GM18909 (cell line): ENCODE results near the gene PCGF3.
"Not testable (repeated sequence)": the region's sequence is repeated elsewhere in the genome, so short reads cannot be mapped to it uniquely, and the experiment has no call there.

Source experiments
- ATAC-seq: cut with Tn5 transposase; IDR thresholded peaks from one replicate; pipeline ENCODE4 v1.9.1; 2021; ENCODE audit warnings: mild to moderate bottlenecking; ENCODE audit not compliant: unreplicated experiment, poor library complexity

Gene PCGF3

GRCh38 chr4:666822-667544 lies 38.6 kb upstream of the PCGF3 start:
- no peak for ATAC-seq

- ATAC-seq, result no peak
Measured at GRCh38 chr4:667545-667925, 38.1 kb upstream of the PCGF3 start.

GRCh38 chr4:668219-668618 lies 37.4 kb upstream of the PCGF3 start:
- ATAC-seq, result not testable (repeated sequence)

- not testable (repeated sequence) for ATAC-seq
Measured at GRCh38 chr4:669806-670559, 35.6 kb upstream of the PCGF3 start.

- no peak for ATAC-seq
Measured at GRCh38 chr4:671769-672168, 33.9 kb upstream of the PCGF3 start.

GRCh38 chr4:673349-674091 lies 32.1 kb upstream of the PCGF3 start:
- no peak for ATAC-seq

- peak; percentile 81 for ATAC-seq
Measured at GRCh38 chr4:674172-675035, 31.2 kb upstream of the PCGF3 start, which contains the start of the genes ATP5ME and MYL5. ATP5ME (minus strand) TSS chr4:674276; CDS start chr4:674247, 29 bp downstream. MYL5 (plus strand) TSS chr4:674542; CDS start chr4:678027, 3,485 bp downstream.

GRCh38 chr4:675036-675882 lies 30.4 kb upstream of the PCGF3 start:
- peak; percentile 4 for ATAC-seq

- ATAC-seq, result peak; percentile 34
Measured at GRCh38 chr4:675980-676870, 29.4 kb upstream of the PCGF3 start.

- ATAC-seq, result no peak
Measured at GRCh38 chr4:676871-677235, 28.8 kb upstream of the PCGF3 start.

- no peak for ATAC-seq
Measured at GRCh38 chr4:677431-678293, 28.0 kb upstream of the PCGF3 start.

GRCh38 chr4:678331-679103 lies 27.1 kb upstream of the PCGF3 start:
- no peak for ATAC-seq

- ATAC-seq, result no peak
Measured at GRCh38 chr4:679104-679481, 26.5 kb upstream of the PCGF3 start.

GRCh38 chr4:679629-680028 lies 26.0 kb upstream of the PCGF3 start:
- ATAC-seq, result no peak

GRCh38 chr4:680091-680490 lies 25.5 kb upstream of the PCGF3 start:
- ATAC-seq, result no peak

- no peak for ATAC-seq
Measured at GRCh38 chr4:680551-680927, 25.1 kb upstream of the PCGF3 start.
